HG03064 (cell line): Measurements from ENCODE around the gene LYVE1.

Experiments used
- ATAC-seq: cut with Tn5 transposase; IDR thresholded peaks from one replicate; pipeline ENCODE4 v1.9.1; 2021; ENCODE audit warnings: low read depth; ENCODE audit not compliant: unreplicated experiment

LYVE1 gene

GRCh38 chr11:10528121-10528520, 40.3 kb downstream of the LYVE1 start:
- no peak for ATAC-seq

GRCh38 chr11:10526974-10527918, 41.2 kb downstream of the LYVE1 start:
- ATAC-seq, result no peak

GRCh38 chr11:10524471-10524870, 44.0 kb downstream of the LYVE1 start:
- ATAC-seq, result no peak

GRCh38 chr11:10522921-10523320, 45.5 kb downstream of the LYVE1 start:
- ATAC-seq, result no peak

GRCh38 chr11:10522276-10522675, 46.2 kb downstream of the LYVE1 start:
- no peak for ATAC-seq

GRCh38 chr11:10520562-10520961, 47.9 kb downstream of the LYVE1 start:
- no peak for ATAC-seq

- no peak for ATAC-seq
These were observed 48.8 kb downstream of the LYVE1 start for GRCh38 chr11:10519630-10520029.

- ATAC-seq, result no peak
These were observed 49.6 kb downstream of the LYVE1 start for GRCh38 chr11:10518891-10519290.

- no peak for ATAC-seq
These were observed 50.3 kb downstream of the LYVE1 start for GRCh38 chr11:10518123-10518522.

- no peak for ATAC-seq
These were observed 53.0 kb downstream of the LYVE1 start for GRCh38 chr11:10515418-10515817.

GRCh38 chr11:10514709-10515108, 53.8 kb downstream of the LYVE1 start:
- ATAC-seq, result no peak

- no peak for ATAC-seq
These were observed 54.3 kb downstream of the LYVE1 start for GRCh38 chr11:10514202-10514601.

GRCh38 chr11:10511181-10511621, 57.3 kb downstream of the LYVE1 start:
- no peak for ATAC-seq
